Ishikawa (cell line): Measurements from ENCODE around the gene MAFF.
A peak's percentile ranks its signal among the peaks of the same experiment; 100 is the strongest.

Experiments used
- NFIC ChIP-seq: IDR thresholded peaks from 2 replicates; pipeline ENCODE4 v1.6.1; 2012
- TCF12 ChIP-seq: IDR thresholded peaks from 2 replicates; pipeline ENCODE4 v1.6.1; 2012; ENCODE audit warnings: low read depth
- YY1 ChIP-seq: IDR thresholded peaks from 2 replicates; pipeline ENCODE4 v1.6.1; 2012; ENCODE audit warnings: low read depth

GRCh38 chr22:38177926-38178604, 23.7 kb upstream of the MAFF start:
- TF ChIP-seq YY1 (no peak; the same call in 1 of the 2 replicates), NFIC (no peak), TCF12 (peak; percentile 73)
